H9 (cell line): ENCODE measurements around the gene CXXC1. TPM values are rescaled to one million over a fixed set of nuclear protein-coding genes. Genes with fewer than 3 reads are reported as not detected.
"Not testable (repeated sequence)": the region's sequence is repeated elsewhere in the genome, so short reads cannot be mapped to it uniquely, and the experiment has no call there.

ENCODE experiments used
- DNase-seq: peaks from one replicate; pipeline ENCODE4 v3.0.0-alpha.2; 2017
- H2AFZ ChIP-seq: one replicate; pipeline ENCODE4 v1.6.1; 2013; ENCODE audit warnings: mild to moderate bottlenecking, low read length, control low read depth, moderate library complexity
- H2AK5ac ChIP-seq: 2 replicates; pipeline ENCODE4 v1.6.1; 2013; ENCODE audit warnings: low read length, control low read depth, mixed read lengths; ENCODE audit not compliant: insufficient read length
- H2BK120ac ChIP-seq: one replicate; pipeline ENCODE4 v1.6.1; 2013; ENCODE audit warnings: low read depth, mild to moderate bottlenecking, low read length, control low read depth, inconsistent platforms; ENCODE audit not compliant: poor library complexity, severe bottlenecking
- H2BK12ac ChIP-seq: 2 replicates; pipeline ENCODE4 v1.6.1; 2013; ENCODE audit warnings: low read length, control low read depth, mixed read lengths, low read depth; ENCODE audit not compliant: insufficient read length
- H2BK15ac ChIP-seq: 2 replicates; pipeline ENCODE4 v1.6.1; 2013; ENCODE audit warnings: low read depth, low read length, control low read depth
- H2BK20ac ChIP-seq: one replicate; pipeline ENCODE4 v1.6.1; 2013; ENCODE audit warnings: low read depth, mild to moderate bottlenecking, low read length, control low read depth, inconsistent platforms; ENCODE audit not compliant: poor library complexity, severe bottlenecking
- H2BK5ac ChIP-seq: 2 replicates; pipeline ENCODE4 v1.6.1; 2013; ENCODE audit warnings: low read length, control low read depth, mixed read lengths; ENCODE audit not compliant: insufficient read length
- H3K14ac ChIP-seq: 2 replicates; pipeline ENCODE4 v1.6.1; 2013; ENCODE audit warnings: low read length, control low read depth; ENCODE audit not compliant: insufficient read depth
- H3K18ac ChIP-seq: 2 replicates; pipeline ENCODE4 v1.6.1; 2013; ENCODE audit warnings: low read depth, mild to moderate bottlenecking, mixed read lengths, low read length, control low read depth; ENCODE audit not compliant: insufficient read length
- H3K23ac ChIP-seq: 2 replicates; pipeline ENCODE4 v1.6.1; 2013; ENCODE audit warnings: low read length, control low read depth, mixed read lengths, low read depth; ENCODE audit not compliant: insufficient read length
- H3K23me2 ChIP-seq: 2 replicates; pipeline ENCODE4 v1.6.1; 2013; ENCODE audit warnings: low read depth, mild to moderate bottlenecking, mixed read lengths, low read length, control low read depth; ENCODE audit not compliant: insufficient read length, poor library complexity, severe bottlenecking
- H3K27ac ChIP-seq: 2 replicates; pipeline ENCODE4 v1.5.1; 2013; ENCODE audit warnings: low read length, control low read depth, mixed read lengths, low read depth; ENCODE audit not compliant: insufficient read length
- H3K27me3 ChIP-seq: 2 replicates; pipeline ENCODE4 v1.6.1; 2013; ENCODE audit warnings: low read length, control low read depth, inconsistent platforms; ENCODE audit not compliant: insufficient read depth
- H3K4ac ChIP-seq: 2 replicates; pipeline ENCODE4 v1.6.1; 2013; ENCODE audit warnings: low read depth, mild to moderate bottlenecking, control low read depth, inconsistent platforms, low read length, moderate library complexity
- H3K4me1 ChIP-seq: 2 replicates; pipeline ENCODE4 v1.6.1; 2013; ENCODE audit warnings: low read length, control low read depth, inconsistent platforms; ENCODE audit not compliant: insufficient read depth
- H3K4me2 ChIP-seq: 2 replicates; pipeline ENCODE4 v1.6.1; 2013; ENCODE audit warnings: low read length, control low read depth, mixed read lengths; ENCODE audit not compliant: insufficient read length, insufficient read depth
- H3K56ac ChIP-seq: 2 replicates; pipeline ENCODE4 v1.6.1; 2013; ENCODE audit warnings: low read depth, mild to moderate bottlenecking, mixed read lengths, low read length, control low read depth; ENCODE audit not compliant: insufficient read length
- H3K79me1 ChIP-seq: 2 replicates; pipeline ENCODE4 v1.6.1; 2013; ENCODE audit warnings: low read depth, mild to moderate bottlenecking, moderate library complexity, low read length, control low read depth, inconsistent platforms; ENCODE audit not compliant: insufficient read depth, poor library complexity, severe bottlenecking
- H3K79me2 ChIP-seq: 2 replicates; pipeline ENCODE4 v1.6.1; 2013; ENCODE audit warnings: low read length, control low read depth, inconsistent platforms; ENCODE audit not compliant: insufficient read depth
- H3K9ac ChIP-seq: 2 replicates; pipeline ENCODE4 v1.6.1; 2013; ENCODE audit warnings: low read length, control low read depth, mixed read lengths; ENCODE audit not compliant: insufficient read length; ENCODE audit errors: extremely low read depth
- H3K9me3 ChIP-seq: one replicate; pipeline ENCODE4 v1.6.1; 2013; ENCODE audit warnings: low read depth, low read length, inconsistent platforms; ENCODE audit not compliant: control insufficient read depth
- H3T11ph ChIP-seq: one replicate; pipeline ENCODE4 v1.6.1; 2013; ENCODE audit warnings: mild to moderate bottlenecking, low read length, control low read depth, inconsistent platforms
- H4K20me1 ChIP-seq: one replicate; pipeline ENCODE4 v1.6.1; 2013; ENCODE audit not compliant: control insufficient read depth, insufficient read length, insufficient read depth
- H4K5ac ChIP-seq: 2 replicates; pipeline ENCODE4 v1.6.1; 2013; ENCODE audit warnings: low read depth, mild to moderate bottlenecking, mixed read lengths, low read length, control low read depth; ENCODE audit not compliant: insufficient read length
- H4K8ac ChIP-seq: replicated peaks from 2 replicates; pipeline ENCODE4 v1.6.1; 2013; ENCODE audit warnings: low read length, control low read depth, mixed read lengths, low read depth; ENCODE audit not compliant: insufficient read length
- H4K91ac ChIP-seq: 2 replicates; pipeline ENCODE4 v1.6.1; 2013; ENCODE audit warnings: low read depth, mild to moderate bottlenecking, moderate library complexity, mixed read lengths, low read length, control low read depth; ENCODE audit not compliant: insufficient read length
- H3K27ac Mint-ChIP-seq, 3 experiments: 2 replicates in 2 of 3; 3 replicates in 1 of 3; pipeline ENCODE4 v1.8.0; 2020 to 2021; ENCODE audit warnings: mixed read lengths in 3 of 3, mild to moderate bottlenecking in 1 of 3, moderate library complexity in 1 of 3
- H3K27me3 Mint-ChIP-seq: 2 replicates; pipeline ENCODE4 v1.8.0; 2021; ENCODE audit warnings: low read depth, mild to moderate bottlenecking, moderate library complexity, mixed read lengths
- H3K36me3 Mint-ChIP-seq, 3 experiments: 2 replicates in 2 of 3; 3 replicates in 1 of 3; pipeline ENCODE4 v1.8.0; 2020 to 2021; ENCODE audit warnings: low read depth in 3 of 3, mixed read lengths in 3 of 3; ENCODE audit not compliant: insufficient read depth in 1 of 3
- H3K4me1 Mint-ChIP-seq, 2 experiments: 2 replicates each; pipeline ENCODE4 v1.8.0; 2020; ENCODE audit warnings: mixed read lengths in 2 of 2
- H3K4me3 Mint-ChIP-seq, 2 experiments: 2 replicates in 1 of 2; 3 replicates in 1 of 2; pipeline ENCODE4 v1.8.0; 2020 to 2021; ENCODE audit warnings: mild to moderate bottlenecking in 2 of 2, mixed read lengths in 2 of 2, moderate library complexity in 1 of 2
- H3K9me3 Mint-ChIP-seq, 2 experiments: 2 replicates in 1 of 2; 3 replicates in 1 of 2; pipeline ENCODE4 v1.8.0; 2020; ENCODE audit warnings: mild to moderate bottlenecking in 2 of 2, mixed read lengths in 2 of 2, moderate library complexity in 1 of 2
- CTCF ChIP-seq: fragments of 200-600 bp; sonication (generic); conservative IDR thresholded peaks from 3 replicates; pipeline ENCODE4 v1.8.0; 2021; ENCODE audit warnings: antibody characterized with exemption, mild to moderate bottlenecking
- WGBS: extraction: QIAGEN DNeasy Blood & Tissue Kit; methylation state at CpG from one replicate; pipeline ENCODE4 v1.1.7; 2013; ENCODE audit warnings: missing lambda C conversion rate, low lambda C conversion rate, mixed read lengths; ENCODE audit not compliant: insufficient read length; ENCODE audit errors: extremely low coverage; 5-methylcytosine and 5-hydroxymethylcytosine counted together
- total RNA-seq: library from RNA; stranded (reverse); gene quantifications from 2 replicates; pipeline ENCODE4 v1.2.1, GENCODE V29; 2021

CXXC1 gene
- total RNA-seq, 1 experiment from 2014 or later = 95.9 TPM

GRCh38 chr18:50247561-50247960, 39.9 kb downstream of the CXXC1 start:
- Histone ChIP-seq H3K14ac (no peak overlapping the region), H3K27me3 (no peaks in the 10 kb centered on the region), H2BK120ac (no peak overlapping the region), H2AFZ (no peak overlapping the region), H3K9ac (no peak overlapping the region), H3K23me2 (no peaks in the 10 kb centered on the region), H2BK20ac (no peak overlapping the region), H3K23ac (no peak overlapping the region), H3T11ph (no peak overlapping the region), H4K8ac (no peak overlapping the region), H4K91ac (no peak overlapping the region), H3K18ac (no peak overlapping the region), H3K79me1 (no peaks in the 10 kb centered on the region), H2AK5ac (no peak overlapping the region), H4K5ac (no peak overlapping the region), H3K4me1 (no peaks in the 10 kb centered on the region; the same call in 1 of the 2 replicates), H3K79me2 (no peaks in the 10 kb centered on the region), H3K27ac (no peak overlapping the region), H3K9me3 (no peaks in the 10 kb centered on the region), H3K56ac (no peak overlapping the region), H2BK5ac (no peak overlapping the region), H3K4me2 (no peak overlapping the region), H2BK15ac (no peak overlapping the region), H3K4ac (no peak overlapping the region), H2BK12ac (no peak overlapping the region), H4K20me1 (no peaks in the 10 kb centered on the region)
- no peak for DNase-seq
- Mint-ChIP-seq H3K36me3 (peaks cover 0 to 7% (median 2%) of the 10 kb centered on the region in 3 experiments; a peak in 3 of 7 replicates), H3K4me3 (no peak overlapping the region), H3K27me3 (no peaks in the 10 kb centered on the region; the same call in 1 of the 2 replicates), H3K9me3 (peaks cover 13% of the 10 kb centered on the region in 2 experiments), H3K4me1 (peaks cover 5 to 10% of the 10 kb centered on the region in 2 experiments; a peak in 3 of 4 replicates), H3K27ac (no peak overlapping the region)
- no peak for TF ChIP-seq CTCF

- H2BK20ac ChIP-seq, H2BK15ac ChIP-seq, H3K4me3 Mint-ChIP-seq, H3K14ac ChIP-seq, H3K79me1 ChIP-seq, H3K23me2 ChIP-seq, H3K4ac ChIP-seq, H2AFZ ChIP-seq, H3K4me1 ChIP-seq, H3K9me3 ChIP-seq, DNase-seq, H2BK5ac ChIP-seq, H4K5ac ChIP-seq, H3K9ac ChIP-seq, H3K4me1 Mint-ChIP-seq, H4K20me1 ChIP-seq, H3K27ac ChIP-seq, H3K79me2 ChIP-seq, H3T11ph ChIP-seq, H3K27me3 Mint-ChIP-seq, H3K23ac ChIP-seq, H4K8ac ChIP-seq, H3K27ac Mint-ChIP-seq, H2BK12ac ChIP-seq, H2BK120ac ChIP-seq, H3K18ac ChIP-seq, H3K4me2 ChIP-seq, H4K91ac ChIP-seq, H2AK5ac ChIP-seq, H3K27me3 ChIP-seq, H3K56ac ChIP-seq: not testable (repeated sequence)
- H3K9me3 Mint-ChIP-seq = peaks cover 39 to 40% of the 10 kb centered on the region in 2 experiments
- WGBS = no CpG with 5 or more reads among the region's 8 CpGs
- peaks cover 10 to 19% (median 14%) of the 10 kb centered on the region in 3 experiments for H3K36me3 Mint-ChIP-seq
These were observed 45.7 kb downstream of the CXXC1 start for GRCh38 chr18:50241768-50242167.
